NCI-H1105 (cell line): ENCODE data around the gene OBSCN.
A peak's percentile ranks its signal among the peaks of the same experiment; 100 is the strongest.

Experiments
- DNase-seq: peaks from one replicate; lab custom pipeline; 2025; lab: John Stamatoyannopoulos, UW

The OBSCN gene, protein sequence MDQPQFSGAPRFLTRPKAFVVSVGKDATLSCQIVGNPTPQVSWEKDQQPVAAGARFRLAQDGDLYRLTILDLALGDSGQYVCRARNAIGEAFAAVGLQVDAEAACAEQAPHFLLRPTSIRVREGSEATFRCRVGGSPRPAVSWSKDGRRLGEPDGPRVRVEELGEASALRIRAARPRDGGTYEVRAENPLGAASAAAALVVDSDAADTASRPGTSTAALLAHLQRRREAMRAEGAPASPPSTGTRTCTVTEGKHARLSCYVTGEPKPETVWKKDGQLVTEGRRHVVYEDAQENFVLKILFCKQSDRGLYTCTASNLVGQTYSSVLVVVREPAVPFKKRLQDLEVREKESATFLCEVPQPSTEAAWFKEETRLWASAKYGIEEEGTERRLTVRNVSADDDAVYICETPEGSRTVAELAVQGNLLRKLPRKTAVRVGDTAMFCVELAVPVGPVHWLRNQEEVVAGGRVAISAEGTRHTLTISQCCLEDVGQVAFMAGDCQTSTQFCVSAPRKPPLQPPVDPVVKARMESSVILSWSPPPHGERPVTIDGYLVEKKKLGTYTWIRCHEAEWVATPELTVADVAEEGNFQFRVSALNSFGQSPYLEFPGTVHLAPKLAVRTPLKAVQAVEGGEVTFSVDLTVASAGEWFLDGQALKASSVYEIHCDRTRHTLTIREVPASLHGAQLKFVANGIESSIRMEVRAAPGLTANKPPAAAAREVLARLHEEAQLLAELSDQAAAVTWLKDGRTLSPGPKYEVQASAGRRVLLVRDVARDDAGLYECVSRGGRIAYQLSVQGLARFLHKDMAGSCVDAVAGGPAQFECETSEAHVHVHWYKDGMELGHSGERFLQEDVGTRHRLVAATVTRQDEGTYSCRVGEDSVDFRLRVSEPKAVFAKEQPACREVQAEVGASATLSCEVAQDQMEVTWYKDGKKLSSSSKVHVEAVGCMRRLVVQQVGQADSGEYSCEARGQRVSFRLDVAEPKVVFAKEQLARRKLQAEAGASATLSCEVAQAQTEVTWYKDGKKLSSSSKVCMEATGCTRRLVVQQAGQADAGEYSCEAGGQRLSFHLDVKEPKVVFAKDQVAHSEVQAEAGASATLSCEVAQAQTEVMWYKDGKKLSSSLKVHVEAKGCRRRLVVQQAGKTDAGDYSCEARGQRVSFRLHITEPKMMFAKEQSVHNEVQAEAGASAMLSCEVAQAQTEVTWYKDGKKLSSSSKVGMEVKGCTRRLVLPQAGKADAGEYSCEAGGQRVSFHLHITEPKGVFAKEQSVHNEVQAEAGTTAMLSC (N-terminal part only)

DNA sequence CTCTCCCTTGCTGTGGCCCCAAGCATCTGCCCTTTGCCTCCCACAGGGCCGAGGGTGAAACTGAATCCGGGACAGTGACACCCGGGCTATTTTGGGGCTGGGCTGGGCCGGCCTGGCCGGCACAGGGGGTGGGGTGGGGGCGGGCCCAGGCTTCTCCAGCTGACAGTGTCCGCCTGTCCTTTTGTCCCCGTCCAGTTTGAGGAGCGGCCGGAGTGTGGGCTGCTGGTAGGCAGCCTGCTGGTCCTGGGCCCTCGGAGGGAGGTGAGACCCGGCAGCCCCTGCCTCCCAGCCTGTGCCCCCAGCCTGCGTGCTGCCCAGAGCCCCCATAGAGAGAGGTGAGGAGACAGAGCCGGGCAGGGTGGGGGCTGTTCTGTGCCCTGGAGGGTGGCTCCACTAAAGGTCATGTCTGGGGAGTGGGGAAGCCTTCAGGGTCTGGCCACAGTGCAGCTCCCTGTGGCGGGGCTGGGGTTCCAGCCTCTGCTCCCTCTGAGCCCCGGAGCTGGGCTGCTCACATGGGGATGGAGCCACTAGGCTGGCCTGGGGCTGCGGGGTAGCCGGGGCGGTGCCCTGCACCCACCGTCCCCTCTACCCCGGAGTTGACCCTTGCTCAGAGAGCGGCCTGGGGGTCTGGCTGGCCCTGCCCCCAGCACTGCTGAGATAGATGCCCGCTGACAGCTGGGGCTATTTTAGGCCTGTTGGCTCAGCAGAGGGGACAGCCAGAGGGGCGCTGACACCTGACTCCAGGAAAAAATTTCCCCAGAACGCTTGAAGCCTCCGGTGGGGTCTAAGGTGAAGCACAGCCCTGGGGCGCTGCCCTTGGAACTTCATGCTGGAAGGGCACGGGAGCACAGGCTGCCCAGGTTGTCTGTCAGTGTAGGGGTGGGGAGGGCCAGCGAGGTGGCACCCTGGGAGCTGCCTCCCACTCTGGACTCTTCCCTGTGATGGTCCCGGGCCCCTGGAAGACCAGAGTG, at the start of gene OBSCN:
TSS of gene OBSCN (plus strand) at position 194 of the 971 bp plus-strand sequence. CDS start 3,740 bp downstream, outside the sequence.
- DNase-seq = no peak

DNA sequence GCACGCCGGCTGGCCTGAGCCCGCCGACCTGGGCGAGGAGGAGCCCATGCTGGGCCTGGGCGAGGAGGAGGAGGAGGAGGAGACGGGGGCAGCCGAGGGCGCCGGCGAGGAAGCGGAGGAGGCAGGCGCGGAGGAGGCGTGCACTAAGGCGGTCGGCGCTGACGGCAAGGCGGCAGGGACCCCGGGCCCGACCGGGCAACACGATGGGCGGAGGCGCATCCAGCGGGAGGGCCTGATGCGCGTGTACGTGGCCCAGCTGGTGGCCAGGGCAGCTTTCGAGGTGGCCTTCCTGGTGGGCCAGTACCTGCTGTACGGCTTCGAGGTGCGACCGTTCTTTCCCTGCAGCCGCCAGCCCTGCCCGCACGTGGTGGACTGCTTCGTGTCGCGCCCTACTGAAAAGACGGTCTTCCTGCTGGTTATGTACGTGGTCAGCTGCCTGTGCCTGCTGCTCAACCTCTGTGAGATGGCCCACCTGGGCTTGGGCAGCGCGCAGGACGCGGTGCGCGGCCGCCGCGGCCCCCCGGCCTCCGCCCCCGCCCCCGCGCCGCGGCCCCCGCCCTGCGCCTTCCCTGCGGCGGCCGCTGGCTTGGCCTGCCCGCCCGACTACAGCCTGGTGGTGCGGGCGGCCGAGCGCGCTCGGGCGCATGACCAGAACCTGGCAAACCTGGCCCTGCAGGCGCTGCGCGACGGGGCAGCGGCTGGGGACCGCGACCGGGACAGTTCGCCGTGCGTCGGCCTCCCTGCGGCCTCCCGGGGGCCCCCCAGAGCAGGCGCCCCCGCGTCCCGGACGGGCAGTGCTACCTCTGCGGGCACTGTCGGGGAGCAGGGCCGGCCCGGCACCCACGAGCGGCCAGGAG, 49.5 kb upstream of the OBSCN start:
- DNase-seq = no peak

DNA sequence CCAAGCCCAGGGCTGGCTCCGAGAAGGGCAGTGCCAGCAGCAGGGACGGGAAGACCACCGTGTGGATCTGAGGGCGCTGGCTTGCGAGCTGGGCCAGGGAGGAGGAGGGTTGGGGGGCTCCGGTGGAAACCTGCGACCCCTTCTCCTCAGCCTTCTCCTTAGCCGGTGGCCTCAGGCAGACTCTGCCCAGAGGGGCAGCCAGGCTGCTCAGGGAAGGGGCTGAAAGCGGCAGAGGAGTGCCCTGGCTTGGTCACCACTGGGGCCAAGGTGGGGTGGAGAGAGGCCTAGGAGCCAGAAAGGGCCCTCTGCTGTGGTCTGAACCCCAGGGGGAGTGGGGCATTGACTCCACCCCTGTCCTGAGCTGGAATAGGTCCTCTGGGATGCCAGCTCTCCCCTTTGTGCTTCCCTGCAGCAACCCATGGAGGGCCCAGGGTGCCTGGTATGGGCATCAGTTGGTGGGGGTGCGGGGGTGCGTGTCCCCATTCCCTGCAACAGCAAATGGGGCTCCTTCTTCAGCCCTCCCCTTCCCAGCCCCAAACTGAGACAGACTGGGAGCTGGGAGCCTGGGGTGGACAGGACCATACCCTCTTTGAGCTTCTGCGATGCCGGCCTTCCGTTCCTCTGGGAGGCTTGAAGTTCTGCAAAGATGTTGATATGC, 48.7 kb upstream of the OBSCN start:
- DNase-seq = no peak

DNA sequence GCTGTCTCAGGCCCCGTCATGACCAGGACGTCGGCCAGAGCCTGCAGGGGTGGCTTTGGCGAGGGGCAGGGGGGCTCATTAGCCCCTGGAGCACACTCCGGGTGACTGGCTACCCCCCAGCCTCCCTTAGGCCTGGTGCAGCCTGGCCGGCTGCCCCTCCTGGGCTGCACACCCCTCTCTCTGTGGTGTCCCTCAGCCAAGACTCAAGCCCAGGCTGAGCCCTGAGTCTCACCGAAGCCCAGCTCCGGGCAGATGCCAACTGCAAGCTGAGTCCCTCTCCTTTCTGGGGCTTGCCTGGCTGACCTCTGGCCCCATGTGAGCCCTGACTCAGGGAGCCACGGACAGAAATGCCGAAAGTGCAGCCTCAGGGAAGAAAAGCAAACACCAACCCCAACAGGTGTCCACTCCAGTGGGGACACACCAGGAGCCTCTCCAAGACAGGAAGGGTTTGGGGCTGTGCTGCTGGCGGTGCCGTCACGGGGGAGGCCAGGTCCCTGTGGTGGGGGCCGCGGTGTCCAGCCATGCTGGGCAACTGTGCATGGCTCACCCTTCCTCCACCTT, 47.6 kb upstream of the OBSCN start:
- no peak for DNase-seq

DNA sequence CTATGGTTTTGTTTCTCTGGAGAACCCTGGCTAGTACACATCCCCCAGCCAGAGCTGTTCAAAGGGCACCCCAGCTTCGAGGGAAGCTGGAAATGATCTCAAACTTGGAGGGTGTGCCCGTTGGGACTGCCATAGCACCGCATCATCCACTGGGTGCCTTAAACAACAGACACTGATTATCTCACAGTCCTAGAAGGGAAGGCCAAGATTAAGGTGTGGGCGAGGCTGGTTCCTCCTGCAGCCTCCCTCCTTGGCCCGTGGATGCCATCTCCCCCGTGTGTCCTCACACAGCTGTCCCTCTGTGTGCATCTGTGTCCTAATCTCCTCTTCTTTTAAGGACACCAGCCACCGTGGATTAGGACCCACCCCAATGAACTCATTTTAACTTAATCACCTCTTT, 46.5 kb upstream of the OBSCN start:
- DNase-seq = no peak

DNA sequence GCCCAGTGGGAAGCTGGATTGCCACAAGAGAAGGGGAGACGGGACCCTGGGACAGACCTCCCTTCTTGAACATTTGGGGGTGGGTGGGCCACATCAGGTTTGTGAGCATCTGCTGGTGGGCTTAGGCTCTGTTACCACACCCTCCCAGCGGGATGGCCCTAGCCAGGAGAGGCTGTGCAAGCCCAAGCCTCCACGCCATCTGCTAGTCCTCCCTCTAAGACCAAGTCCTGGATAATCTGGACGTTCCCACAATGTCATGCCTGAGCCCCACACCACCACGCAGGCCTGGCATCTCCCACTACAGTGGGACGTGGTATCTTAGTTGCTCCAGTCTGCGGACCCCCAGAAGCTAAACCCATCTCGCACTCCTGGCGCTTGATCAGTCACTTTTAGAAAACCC, 46.0 kb upstream of the OBSCN start:
- no peak for DNase-seq

DNA sequence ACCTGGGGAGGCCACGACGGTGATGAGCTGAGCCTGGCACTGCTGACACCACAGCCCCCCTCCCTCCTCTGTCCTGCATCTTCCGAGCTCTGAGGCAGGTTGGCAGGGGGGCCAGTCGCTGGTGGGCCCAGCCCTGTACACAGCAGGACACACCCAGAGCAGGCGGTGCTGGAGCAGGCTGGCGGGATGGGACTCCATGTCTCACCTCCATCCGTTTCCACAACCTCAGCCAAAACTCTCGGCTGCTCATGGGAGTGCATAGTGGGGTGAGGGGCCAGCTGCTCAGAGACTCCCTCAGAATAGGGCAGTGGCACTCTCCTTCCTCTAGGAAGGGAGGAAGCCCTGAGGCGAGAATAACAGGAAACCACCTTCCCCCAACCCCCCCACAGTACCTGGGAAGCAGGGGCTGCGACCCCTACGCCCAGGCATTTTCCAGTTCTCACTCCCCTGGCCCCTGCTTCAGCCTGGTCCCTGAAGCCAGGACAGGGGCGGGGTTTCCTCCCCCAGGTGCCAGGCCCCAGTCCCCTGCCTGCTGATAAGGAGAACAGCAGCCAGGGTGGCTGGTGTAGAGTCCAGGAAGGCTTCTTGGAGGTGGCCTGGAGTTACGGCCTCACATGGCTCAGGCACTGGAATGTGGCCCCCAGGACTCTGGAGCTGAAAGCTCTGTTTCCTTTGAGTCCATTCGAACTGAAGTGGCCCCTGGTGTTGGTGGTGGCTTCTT, 45.4 kb upstream of the OBSCN start:
- DNase-seq = no peak

DNA sequence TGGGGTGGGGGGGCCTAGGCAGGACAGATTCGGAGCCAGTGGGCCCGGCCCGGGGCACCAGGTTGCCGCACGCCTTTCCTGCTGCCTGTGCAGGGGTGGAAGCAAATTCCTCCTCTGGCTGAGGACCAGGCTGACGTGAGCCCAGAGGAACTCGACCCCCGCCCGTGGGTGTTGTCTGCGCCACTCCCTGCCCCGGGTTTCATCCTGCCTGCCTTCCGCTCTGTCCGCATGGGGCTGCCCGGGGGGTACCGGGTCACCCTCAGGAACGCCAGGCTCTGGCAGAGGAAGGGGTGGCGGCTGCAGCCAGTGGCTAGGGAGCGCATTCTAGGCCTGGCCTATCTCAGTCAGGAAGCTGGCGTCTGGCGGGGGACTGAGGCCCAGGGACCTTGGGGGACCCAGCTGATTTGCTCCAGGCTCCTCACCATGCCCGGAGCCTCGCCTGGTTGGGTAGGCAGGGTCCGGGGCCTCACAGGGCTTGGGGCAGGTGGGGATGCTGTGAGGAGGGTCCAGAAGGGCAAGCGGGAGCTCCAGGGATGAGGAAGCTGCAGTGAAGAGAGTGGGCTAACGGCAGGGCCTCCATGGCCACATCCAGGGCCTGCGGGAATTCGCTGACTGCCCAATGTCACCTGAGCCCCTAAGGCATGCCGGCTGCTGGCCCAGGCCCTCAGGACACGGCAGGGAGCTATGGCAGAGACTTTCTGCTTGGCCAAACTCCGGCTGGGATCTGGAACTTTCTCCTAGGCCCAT, 44.7 kb upstream of the OBSCN start:
- DNase-seq = no peak

DNA sequence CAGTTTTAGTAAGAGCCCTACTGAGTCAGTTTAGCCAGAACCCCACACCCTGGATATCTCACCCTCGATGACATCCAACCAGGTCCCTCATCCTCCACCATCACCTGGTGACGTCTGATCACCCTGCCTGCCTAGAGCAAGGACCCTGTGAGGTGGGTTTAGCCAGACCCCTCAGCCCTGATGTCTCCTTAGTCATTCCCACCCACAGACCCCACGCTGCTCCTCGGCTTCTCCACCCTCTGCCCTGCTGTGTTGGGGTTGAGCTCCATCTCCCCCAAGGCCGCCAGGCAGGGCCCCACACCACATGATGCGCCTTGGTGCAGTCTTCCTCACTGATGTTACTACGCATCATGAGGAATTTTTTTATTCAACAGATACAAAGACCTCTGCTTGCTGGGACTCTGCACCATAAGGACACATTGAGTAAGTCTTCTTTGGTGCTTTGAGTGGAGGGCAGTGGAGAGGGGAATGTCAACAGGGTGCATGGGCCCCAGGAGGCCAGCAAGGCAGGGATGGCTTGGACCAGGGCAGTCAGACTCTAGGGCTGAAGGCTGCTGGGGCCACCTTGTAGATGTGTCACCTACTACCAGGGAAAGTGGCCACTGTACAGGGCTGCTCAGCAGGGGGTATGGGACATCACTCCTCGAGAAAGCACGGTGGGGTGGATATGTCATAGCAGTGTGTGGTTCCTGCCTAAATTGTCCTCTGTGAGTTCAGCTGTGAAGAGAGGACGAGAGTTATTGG, 43.9 kb upstream of the OBSCN start:
- no peak for DNase-seq

DNA sequence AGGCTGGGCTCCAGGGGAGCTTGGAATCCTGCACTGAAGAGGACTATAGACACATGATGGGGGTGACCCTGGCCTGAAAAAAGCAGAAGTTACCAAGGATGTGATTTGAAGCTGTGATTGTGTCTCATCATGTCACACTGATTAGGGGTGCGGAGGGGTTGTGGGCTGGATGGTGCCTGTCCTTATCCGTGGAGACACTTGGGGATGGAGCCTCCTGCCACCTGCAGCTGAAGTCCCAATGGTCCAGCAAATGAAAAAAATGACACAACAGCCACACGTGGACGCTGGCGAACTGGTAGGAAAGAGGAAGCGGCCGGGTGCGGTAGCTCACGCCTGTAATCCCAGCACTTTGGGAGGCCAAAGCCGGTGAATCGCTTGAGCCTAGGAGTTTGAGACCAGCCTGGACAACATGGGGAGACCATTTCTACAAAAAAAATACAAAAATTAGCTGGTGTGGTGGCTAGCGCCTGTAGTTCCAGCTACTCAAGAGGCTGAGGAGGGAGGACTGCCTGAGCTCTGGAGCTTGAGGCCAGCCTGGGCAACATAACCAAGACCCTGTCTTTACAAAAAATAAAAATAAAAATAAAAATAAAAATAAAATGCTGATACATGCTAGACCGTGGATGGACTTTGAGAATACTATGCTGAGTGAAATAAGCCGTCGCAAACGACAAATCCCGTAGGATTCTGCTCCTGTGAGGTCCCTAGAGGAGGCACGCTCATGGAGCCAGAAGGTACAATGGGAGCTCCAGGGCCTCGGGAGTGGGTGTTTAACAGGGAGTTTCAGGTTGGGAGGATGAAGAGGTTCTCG, 43.1 kb upstream of the OBSCN start:
- no peak for DNase-seq

DNA sequence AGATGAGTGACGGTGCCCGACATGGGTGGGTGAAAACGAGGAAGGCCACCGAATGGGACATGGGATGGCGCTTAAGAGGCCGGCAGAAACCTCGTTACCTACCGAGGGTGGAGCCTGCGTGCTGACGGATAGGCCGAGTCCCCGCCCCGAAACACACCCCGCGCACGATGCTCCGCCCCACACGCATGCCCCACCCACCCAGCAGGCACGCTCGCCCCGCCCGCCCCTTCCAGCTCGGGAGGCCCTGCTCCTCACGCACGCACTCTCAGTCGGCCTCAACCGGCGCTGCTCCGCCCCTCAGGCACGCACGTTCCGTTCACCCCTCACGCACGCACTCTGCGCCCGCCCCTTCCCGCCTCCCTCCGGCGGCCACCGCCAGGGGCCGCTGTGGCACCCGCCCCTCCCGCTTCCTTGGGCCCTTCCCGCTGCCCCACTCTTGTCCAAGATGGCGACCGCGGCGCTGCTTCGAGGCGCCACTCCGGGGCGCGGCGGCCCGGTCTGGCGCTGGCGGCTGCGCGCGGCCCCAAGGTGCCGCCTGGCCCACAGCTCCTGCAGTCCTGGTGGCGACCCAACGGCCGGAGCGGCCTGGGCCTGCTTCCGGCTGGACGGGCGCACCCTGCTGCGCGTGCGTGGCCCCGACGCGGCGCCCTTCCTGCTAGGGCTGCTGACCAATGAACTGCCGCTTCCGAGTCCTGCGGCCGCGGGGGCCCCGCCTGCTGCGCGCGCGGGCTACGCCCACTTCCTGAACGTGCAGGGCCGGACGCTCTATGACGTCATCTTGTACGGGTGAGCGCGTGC, 42.3 kb upstream of the OBSCN start, which contains the start of gene IBA57:
TSS of gene IBA57 (plus strand) at position 433 of the 798 bp plus-strand sequence. CDS start at position 446, 13 bp downstream.
- peak; percentile 90 for DNase-seq

DNA sequence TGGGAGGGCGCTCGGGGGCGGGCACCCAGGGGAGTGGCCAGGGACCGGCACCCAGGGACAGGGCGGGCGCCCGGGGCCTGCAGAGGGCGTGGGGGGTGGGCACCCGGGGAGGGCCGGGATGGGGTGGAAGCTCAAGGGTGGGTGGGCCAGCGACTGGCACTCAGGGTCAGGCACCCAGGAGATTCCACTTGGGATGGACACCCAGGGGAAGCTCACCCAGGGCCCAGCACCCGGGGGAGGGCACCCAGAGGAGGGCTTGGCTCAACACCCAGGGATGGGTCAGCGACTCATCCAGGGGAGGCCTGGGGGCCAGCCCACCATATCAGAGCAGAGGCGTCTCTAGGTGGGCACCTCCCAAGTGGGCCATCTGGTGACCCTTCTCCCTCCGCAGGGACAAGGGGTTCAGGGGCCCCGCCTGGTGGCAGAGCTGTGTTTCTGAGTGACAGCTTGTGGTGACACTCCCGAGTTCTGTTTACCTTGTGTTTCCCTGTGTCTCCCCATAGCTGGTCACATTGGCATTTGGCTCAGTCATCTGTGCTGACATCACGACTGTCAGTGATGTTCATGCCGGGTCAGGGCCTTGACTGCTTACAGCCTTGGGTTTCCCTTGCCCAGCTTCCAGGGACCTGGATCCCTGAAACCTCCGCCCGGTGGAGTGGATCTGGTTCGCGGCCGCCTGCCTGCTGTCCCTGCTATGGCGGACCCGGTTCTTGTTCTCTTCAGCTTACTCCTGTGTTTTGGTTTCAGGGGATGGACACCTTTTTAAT, 41.5 kb upstream of the OBSCN start:
- DNase-seq = peak; percentile 6

DNA sequence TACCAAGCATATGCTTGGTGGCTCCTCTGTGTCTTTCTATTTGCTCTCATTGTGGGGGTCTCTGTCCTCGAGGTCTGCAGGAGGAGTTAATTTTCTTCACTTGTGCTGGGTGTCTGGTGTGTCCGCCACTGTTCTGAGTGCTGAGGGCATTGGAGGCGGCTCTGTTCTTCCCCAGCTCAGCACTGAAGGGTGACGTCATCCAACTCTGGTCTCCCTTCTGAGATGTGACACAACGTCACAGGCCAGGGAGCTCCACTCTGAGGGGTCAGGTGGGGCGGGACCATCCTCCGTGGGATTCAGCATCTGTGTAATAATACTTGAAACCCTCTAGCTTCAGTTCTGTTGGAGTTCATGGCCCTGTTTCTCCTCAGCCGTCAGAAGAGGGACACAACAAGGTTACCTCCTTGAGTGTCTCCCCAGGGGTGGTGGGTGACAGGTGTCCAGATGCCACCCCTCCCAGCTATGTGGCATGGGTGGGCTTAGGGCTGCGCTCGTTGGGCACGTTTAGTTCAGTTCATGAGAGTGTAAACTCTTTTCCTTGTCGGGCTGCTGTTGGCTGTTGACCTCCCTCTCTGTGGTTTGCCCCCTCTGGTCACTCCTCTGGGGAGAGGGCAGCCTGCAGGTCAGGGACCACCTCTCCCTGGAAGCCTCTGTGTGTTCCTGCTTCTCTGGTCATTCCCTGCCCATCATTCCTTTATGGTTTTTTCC, 39.1 kb upstream of the OBSCN start:
- no peak for DNase-seq

DNA sequence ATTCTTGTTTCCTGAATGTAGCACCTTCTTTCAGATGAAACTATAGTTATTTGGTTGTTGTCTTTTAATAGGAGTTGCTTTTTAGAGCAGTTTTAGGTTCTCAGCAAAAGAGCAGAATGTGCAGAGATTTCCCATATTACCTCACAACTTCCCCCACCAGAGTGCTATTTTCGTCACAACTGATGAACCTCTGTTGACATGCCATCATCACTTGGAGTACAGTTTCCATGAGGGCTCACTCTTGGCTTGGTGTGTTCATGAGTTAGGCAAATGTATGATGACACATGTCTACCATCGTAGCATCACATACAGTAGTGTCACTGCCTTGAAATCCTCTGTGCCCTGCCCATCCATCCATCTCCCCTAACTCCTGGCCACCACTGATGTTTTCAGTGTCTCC, 38.5 kb upstream of the OBSCN start:
- DNase-seq = no peak
